ENCODE results near the gene CHRNB4.

DNA sequence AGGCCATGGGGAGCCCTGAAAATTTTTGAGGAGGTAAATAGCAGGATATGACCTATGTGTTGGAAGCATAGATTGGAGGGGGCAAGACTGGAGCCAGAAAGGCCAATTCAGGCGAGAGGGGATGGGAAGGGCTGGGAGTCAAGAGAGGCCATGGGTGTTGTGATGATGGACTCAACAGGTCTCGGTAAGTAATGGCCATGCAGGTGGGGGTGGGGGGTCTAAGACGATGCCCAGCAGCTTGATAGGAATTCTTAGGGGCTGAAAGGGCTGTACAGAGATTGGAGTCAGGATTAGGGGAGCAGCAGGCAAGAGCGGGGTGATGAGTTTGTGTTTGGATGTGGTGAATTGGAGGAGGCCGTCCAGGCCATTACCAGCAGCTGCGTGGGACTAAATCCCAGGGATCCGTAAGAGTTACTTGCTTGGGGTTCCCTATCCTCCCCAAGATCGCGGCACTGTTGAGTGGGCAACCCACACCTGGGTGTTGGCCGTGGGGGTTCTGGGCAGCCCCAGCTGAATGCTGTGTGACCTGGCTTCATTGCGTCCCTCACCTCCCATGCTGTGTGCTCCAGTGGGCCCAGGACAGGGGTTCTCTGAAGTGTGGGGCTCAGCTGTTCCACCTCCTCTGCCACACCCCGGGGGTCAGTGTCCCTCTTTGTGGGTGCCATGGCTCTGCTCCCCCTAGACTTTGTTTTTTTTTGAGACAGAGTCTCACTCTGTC lies 41.8 kb upstream of the CHRNB4 start:
- TF ChIP-seq, protein P1, sequence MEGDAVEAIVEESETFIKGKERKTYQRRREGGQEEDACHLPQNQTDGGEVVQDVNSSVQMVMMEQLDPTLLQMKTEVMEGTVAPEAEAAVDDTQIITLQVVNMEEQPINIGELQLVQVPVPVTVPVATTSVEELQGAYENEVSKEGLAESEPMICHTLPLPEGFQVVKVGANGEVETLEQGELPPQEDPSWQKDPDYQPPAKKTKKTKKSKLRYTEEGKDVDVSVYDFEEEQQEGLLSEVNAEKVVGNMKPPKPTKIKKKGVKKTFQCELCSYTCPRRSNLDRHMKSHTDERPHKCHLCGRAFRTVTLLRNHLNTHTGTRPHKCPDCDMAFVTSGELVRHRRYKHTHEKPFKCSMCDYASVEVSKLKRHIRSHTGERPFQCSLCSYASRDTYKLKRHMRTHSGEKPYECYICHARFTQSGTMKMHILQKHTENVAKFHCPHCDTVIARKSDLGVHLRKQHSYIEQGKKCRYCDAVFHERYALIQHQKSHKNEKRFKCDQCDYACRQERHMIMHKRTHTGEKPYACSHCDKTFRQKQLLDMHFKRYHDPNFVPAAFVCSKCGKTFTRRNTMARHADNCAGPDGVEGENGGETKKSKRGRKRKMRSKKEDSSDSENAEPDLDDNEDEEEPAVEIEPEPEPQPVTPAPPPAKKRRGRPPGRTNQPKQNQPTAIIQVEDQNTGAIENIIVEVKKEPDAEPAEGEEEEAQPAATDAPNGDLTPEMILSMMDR (IDR thresholded peaks at IDR 0.05 in 8 of 11, conservative IDR thresholded peaks at IDR 0.05 in 3 of 11), result no peak
- no peak for TF ChIP-seq POLR2A (IDR thresholded peaks at IDR 0.05)

All from spleen (tissue), 7 donors.